HG03457 (cell line): Measurements from ENCODE around the gene NFILZ.
"Not testable (repeated sequence)": the region's sequence is repeated elsewhere in the genome, so short reads cannot be mapped to it uniquely, and the experiment has no call there.

Source experiments
- ATAC-seq: cut with Tn5 transposase; IDR thresholded peaks from one replicate; pipeline ENCODE4 v1.9.1; 2021; ENCODE audit warnings: moderate number of reproducible peaks; ENCODE audit not compliant: unreplicated experiment

Gene NFILZ

GRCh38 chr19:8611391-8611876 is 19.0 kb upstream of the NFILZ start:
- no peak for ATAC-seq

GRCh38 chr19:8611877-8612806 is 18.3 kb upstream of the NFILZ start:
- no peak for ATAC-seq

GRCh38 chr19:8612807-8613171 is 17.6 kb upstream of the NFILZ start:
- ATAC-seq = no peak

- ATAC-seq = no peak
Observed at GRCh38 chr19:8614455-8614854, 16.0 kb upstream of the NFILZ start.

- ATAC-seq = no peak
Observed at GRCh38 chr19:8615024-8615423, 15.4 kb upstream of the NFILZ start.

GRCh38 chr19:8615813-8616596 is 14.4 kb upstream of the NFILZ start:
- no peak for ATAC-seq

GRCh38 chr19:8616861-8617260 is 13.6 kb upstream of the NFILZ start:
- ATAC-seq = no peak

GRCh38 chr19:8617325-8617724 is 13.1 kb upstream of the NFILZ start:
- ATAC-seq = not testable (repeated sequence)

GRCh38 chr19:8617984-8618383 is 12.4 kb upstream of the NFILZ start:
- ATAC-seq = no peak

- ATAC-seq = no peak
Observed at GRCh38 chr19:8618751-8619150, 11.7 kb upstream of the NFILZ start.

- ATAC-seq = not testable (repeated sequence)
Observed at GRCh38 chr19:8622886-8623285, 7.5 kb upstream of the NFILZ start.

- no peak for ATAC-seq
Observed at GRCh38 chr19:8626842-8627241, 3.6 kb upstream of the NFILZ start.

GRCh38 chr19:8629184-8629583 is 1.2 kb upstream of the NFILZ start:
- ATAC-seq = no peak

- no peak for ATAC-seq
Observed at GRCh38 chr19:8630796-8631424, 477 bp downstream of the NFILZ start.

- ATAC-seq = no peak
Observed at GRCh38 chr19:8631425-8631819, 989 bp downstream of the NFILZ start.

- no peak for ATAC-seq
Observed at GRCh38 chr19:8635422-8635821, 5.0 kb downstream of the NFILZ start.

GRCh38 chr19:8637070-8637469 is 6.6 kb downstream of the NFILZ start:
- not testable (repeated sequence) for ATAC-seq

GRCh38 chr19:8638078-8638619 is 7.7 kb downstream of the NFILZ start:
- no peak for ATAC-seq

- ATAC-seq = no peak
Observed at GRCh38 chr19:8639821-8640401, 9.5 kb downstream of the NFILZ start.

GRCh38 chr19:8640402-8641004 is 10.1 kb downstream of the NFILZ start:
- ATAC-seq = no peak
